ENCODE data around the gene MRAP.

Gene MRAP

DNA sequence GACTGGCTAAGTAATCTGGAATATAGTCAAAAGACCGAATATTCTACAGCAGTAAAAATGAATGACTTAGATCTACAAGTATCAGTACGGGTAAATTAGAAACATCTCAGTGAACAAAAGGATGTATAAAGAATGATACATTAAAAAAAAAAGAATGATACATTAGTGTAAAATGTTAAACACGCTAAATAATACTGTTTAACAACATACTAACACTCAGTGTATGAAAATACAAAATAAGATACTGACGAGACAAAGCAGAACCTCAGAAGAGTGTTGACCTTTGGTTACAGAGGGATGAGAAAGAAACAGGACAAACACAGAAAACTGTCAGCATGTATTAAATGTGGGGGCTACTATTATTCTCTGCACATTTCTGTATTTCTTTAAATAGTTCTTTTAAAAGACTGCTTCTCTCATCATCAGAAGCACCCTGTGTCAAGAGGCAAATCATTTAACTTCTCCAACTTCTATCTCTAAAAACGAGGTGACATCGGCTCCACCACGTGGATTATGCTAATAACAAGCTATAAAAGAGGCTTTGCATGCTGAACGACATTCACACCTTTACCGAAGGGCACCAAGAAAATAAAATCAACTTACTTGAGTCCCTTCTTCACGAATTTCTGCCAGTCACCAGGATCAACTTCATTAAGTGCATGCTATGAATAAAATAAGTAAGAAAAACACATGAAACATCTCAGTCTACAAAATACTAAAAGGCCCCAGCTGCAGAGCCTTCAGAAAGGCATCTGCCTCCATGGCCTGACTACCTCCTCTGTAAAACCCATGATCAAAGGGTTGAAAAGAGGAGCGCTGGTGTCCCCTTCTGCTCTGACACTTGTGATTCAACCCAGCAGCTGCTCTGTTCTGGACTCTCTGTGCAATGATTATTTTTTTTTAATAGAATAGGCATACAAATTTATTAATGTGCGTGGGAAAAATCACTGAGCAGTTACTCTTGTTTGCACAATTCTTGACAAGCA is 42.5 kb downstream of the MRAP start:
- H3K4me3 ChIP-seq (ENCODE audit: control insufficient read depth, low read depth, low read length) = no peak overlapping the region
- DNase-seq (ENCODE audit: low read depth) = no peak
- TF ChIP-seq, protein P1, sequence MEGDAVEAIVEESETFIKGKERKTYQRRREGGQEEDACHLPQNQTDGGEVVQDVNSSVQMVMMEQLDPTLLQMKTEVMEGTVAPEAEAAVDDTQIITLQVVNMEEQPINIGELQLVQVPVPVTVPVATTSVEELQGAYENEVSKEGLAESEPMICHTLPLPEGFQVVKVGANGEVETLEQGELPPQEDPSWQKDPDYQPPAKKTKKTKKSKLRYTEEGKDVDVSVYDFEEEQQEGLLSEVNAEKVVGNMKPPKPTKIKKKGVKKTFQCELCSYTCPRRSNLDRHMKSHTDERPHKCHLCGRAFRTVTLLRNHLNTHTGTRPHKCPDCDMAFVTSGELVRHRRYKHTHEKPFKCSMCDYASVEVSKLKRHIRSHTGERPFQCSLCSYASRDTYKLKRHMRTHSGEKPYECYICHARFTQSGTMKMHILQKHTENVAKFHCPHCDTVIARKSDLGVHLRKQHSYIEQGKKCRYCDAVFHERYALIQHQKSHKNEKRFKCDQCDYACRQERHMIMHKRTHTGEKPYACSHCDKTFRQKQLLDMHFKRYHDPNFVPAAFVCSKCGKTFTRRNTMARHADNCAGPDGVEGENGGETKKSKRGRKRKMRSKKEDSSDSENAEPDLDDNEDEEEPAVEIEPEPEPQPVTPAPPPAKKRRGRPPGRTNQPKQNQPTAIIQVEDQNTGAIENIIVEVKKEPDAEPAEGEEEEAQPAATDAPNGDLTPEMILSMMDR (IDR thresholded peaks at IDR 0.05; ENCODE audit: control insufficient read depth, insufficient read depth, low read depth, low read length, missing control alignments) = no peak

GRCh38 chr21:32346951-32347350 is 48.3 kb downstream of the MRAP start:
- DNase-seq (ENCODE audit: low read depth) = no peak
- H3K4me3 ChIP-seq (ENCODE audit: control insufficient read depth, low read depth, low read length) = no peak overlapping the region
- TF ChIP-seq, protein P1 (IDR thresholded peaks at IDR 0.05; ENCODE audit: control insufficient read depth, insufficient read depth, low read depth, low read length, missing control alignments) = no peak

- H3K4me3 ChIP-seq (ENCODE audit: control insufficient read depth, low read depth, low read length) = no peak overlapping the region
- no peak for DNase-seq (ENCODE audit: low read depth)
- TF ChIP-seq, protein P1 (IDR thresholded peaks at IDR 0.05; ENCODE audit: control insufficient read depth, insufficient read depth, low read depth, low read length, missing control alignments) = no peak
Observed at GRCh38 chr21:32347351-32347750, 48.7 kb downstream of the MRAP start.

DNA sequence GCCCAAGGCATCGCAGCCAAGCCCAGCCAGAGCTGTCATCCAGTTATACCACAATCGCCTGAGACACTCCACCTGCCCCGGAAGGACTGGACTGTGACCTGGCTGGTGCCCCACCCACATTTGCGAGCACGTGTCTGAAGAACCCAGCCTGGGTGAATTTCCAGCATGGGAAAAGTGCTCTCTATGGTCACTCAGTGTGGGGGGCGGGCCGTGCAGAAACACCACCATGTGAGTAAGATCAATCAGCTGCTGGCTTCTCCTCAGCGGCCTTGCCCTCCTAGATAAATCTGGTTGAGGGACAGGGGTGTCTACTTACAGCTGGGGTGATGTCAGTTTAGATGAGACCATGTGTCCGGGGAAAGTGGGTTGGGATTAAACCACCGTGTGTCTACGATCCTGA is 49.3 kb downstream of the MRAP start:
- TF ChIP-seq, protein P1 (IDR thresholded peaks at IDR 0.05; ENCODE audit: control insufficient read depth, insufficient read depth, low read depth, low read length, missing control alignments) = no peak

GRCh38 chr21:32348604-32349332 is 50.1 kb downstream of the MRAP start:
- no peak for DNase-seq (ENCODE audit: low read depth)
- no peak overlapping the region for H3K4me3 ChIP-seq (ENCODE audit: control insufficient read depth, low read depth, low read length)
- TF ChIP-seq, protein P1 (IDR thresholded peaks at IDR 0.05; ENCODE audit: control insufficient read depth, insufficient read depth, low read depth, low read length, missing control alignments) = no peak

More for the DNA sequence above, 49.3 kb downstream of the MRAP start:
- DNase-seq (ENCODE audit: low read depth) = no peak
- H3K4me3 ChIP-seq (ENCODE audit: control insufficient read depth, low read depth, low read length) = no peak overlapping the region

DNA sequence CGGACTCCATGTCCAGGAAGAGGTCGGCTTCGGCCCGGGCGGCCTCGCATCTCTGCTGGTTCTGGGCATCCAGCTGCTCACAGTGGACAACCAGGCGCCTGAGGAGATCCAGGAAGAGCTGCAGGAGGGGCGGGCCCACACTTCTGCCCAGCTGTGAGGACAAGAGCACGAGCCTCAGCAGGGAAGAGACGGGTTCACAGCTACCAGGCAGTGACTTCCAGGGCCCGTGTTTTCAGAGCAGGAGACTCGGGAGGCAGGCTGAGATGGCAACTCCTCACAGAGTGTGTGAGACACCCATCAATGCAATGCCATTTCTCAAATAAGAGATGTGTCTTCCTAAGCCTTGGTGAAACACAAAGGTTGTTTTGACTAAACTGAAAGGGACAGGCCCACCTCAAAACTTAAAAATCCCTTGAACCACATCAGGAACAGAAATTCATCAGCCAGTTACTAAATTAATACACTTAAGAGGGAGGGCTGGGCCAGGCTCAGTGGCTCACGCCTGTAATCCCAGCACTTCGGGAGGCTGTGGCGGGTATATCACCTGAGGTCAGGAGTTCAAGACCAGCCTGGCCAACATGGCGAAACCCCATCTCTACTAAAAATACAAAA is 50.8 kb downstream of the MRAP start:
- no peak overlapping the region for H3K4me3 ChIP-seq (ENCODE audit: control insufficient read depth, low read depth, low read length)
- TF ChIP-seq, protein P1 (IDR thresholded peaks at IDR 0.05; ENCODE audit: control insufficient read depth, insufficient read depth, low read depth, low read length, missing control alignments) = no peak
- no peak for DNase-seq (ENCODE audit: low read depth)
